A673 (cell line): ENCODE results near the gene APOA4.

ENCODE experiments used
- EZH2 ChIP-seq: fragments of 200-600 bp; sonication (generic); IDR thresholded peaks from 2 replicates; pipeline ENCODE4 v1.6.1; 2017; ENCODE audit warnings: borderline replicate concordance, low read depth, mild to moderate bottlenecking, mixed read lengths, antibody characterized with exemption, low read length; ENCODE audit not compliant: poor library complexity, severe bottlenecking
- TF ChIP-seq, protein P1 (sequence below): fragments of 300-800, 200-600 bp; sonication (generic); conservative IDR thresholded peaks from 2 replicates; pipeline ENCODE4 v1.5.1; 2017; ENCODE audit warnings: low read depth, mild to moderate bottlenecking, antibody characterized with exemption, low read length, moderate library complexity, mixed read lengths

- no peak for TF ChIP-seq EZH2
- TF ChIP-seq, protein P1, sequence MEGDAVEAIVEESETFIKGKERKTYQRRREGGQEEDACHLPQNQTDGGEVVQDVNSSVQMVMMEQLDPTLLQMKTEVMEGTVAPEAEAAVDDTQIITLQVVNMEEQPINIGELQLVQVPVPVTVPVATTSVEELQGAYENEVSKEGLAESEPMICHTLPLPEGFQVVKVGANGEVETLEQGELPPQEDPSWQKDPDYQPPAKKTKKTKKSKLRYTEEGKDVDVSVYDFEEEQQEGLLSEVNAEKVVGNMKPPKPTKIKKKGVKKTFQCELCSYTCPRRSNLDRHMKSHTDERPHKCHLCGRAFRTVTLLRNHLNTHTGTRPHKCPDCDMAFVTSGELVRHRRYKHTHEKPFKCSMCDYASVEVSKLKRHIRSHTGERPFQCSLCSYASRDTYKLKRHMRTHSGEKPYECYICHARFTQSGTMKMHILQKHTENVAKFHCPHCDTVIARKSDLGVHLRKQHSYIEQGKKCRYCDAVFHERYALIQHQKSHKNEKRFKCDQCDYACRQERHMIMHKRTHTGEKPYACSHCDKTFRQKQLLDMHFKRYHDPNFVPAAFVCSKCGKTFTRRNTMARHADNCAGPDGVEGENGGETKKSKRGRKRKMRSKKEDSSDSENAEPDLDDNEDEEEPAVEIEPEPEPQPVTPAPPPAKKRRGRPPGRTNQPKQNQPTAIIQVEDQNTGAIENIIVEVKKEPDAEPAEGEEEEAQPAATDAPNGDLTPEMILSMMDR, result no peak
These were observed 30.5 kb upstream of the APOA4 start for GRCh38 chr11:116853461-116854073.
